ENCODE results near the gene C19orf47.

- TF ChIP-seq POLR2A (IDR thresholded peaks at IDR 0.05), result no peak
- TF ChIP-seq CTCF (IDR thresholded peaks at IDR 0.05), result no peak
Observed at GRCh38 chr19:40320558-40320935, 27.6 kb downstream of the C19orf47 start.

All from suprapubic skin (tissue), 3 donors.